Gastrocnemius medialis (tissue), 4 donors: ENCODE results near the gene TAS2R1. TPM values are rescaled to one million over a fixed set of nuclear protein-coding genes. Genes with fewer than 3 reads are reported as not detected.
A peak's percentile ranks its signal among the peaks of the same experiment; 100 is the strongest.

ENCODE experiments used
- ATAC-seq, 2 donors: fragments of 150-250 bp; one replicate each; pipeline ENCODE4 v1.9.1; 2016
- DNase-seq, 2 donors: peaks; one replicate each; pipeline ENCODE4 v3.0.0-alpha.2; 2019
- H3K27ac ChIP-seq, 4 donors: fragments of 200-600 bp; sonication (generic); 1 replicate in 1 of 4; 2 replicates in 3 of 4; pipeline ENCODE4 v1.5.1; 2016 to 2018; ENCODE audit warnings: mild to moderate bottlenecking in 2 of 4, moderate library complexity in 1 of 4
- H3K27me3 ChIP-seq, 3 donors: fragments of 200-600 bp; sonication (generic) in 2 of 3; 1 replicate in 1 of 3; 2 replicates in 2 of 3; pipeline versions ENCODE4 v1.5.1 to v1.6.0; 2016 to 2019; ENCODE audit warnings: mild to moderate bottlenecking in 1 of 3, moderate library complexity in 1 of 3
- H3K36me3 ChIP-seq, 2 donors: fragments of 200-600 bp; sonication (generic) in 1 of 2; one replicate each; pipeline ENCODE4 v1.5.1; 2017 to 2018
- H3K4me1 ChIP-seq, 2 donors: fragments of 200-600 bp; sonication (generic) in 1 of 2; one replicate each; pipeline ENCODE4 v1.5.1; 2016 to 2017; ENCODE audit warnings: mild to moderate bottlenecking in 2 of 2
- H3K4me3 ChIP-seq, 4 donors: fragments of 200-600 bp; sonication (generic) in 3 of 4; 1 replicate in 1 of 4; 2 replicates in 3 of 4; pipeline ENCODE4 v1.5.1; 2016 to 2019; ENCODE audit warnings: mild to moderate bottlenecking in 2 of 4
- H3K9me3 ChIP-seq, 3 donors: fragments of 200-600 bp; sonication (generic) in 2 of 3; 1 replicate in 1 of 3; 2 replicates in 2 of 3; pipeline ENCODE4 v1.5.1; 2016 to 2019
- CTCF ChIP-seq, 5 experiments: fragments of 450-650 bp in 3 of 5; fragments of 200-600 bp in 2 of 5; sonication (generic) in 2 of 5; IDR thresholded peaks in 4 of 5; conservative IDR thresholded peaks in 1 of 5; 1 replicate in 4 of 5; 2 replicates in 1 of 5; pipeline ENCODE4 v1.5.1; 2016 to 2019; ENCODE audit warnings: antibody characterized with exemption in 5 of 5, mild to moderate bottlenecking in 3 of 5, moderate library complexity in 3 of 5
- POLR2A ChIP-seq, 2 donors: fragments of 450-650 bp; IDR thresholded peaks; one replicate each; pipeline ENCODE4 v1.6.1; 2017; ENCODE audit warnings: antibody characterized with exemption in 2 of 2, mild to moderate bottlenecking in 2 of 2, moderate library complexity in 2 of 2
- in situ Hi-C, 4 donors: fragments of 200-750 bp; cut with MboI; loops; one replicate each; pipeline versions ENCODE4 v1.15.0 to v1.8.0; 2017; ENCODE audit warnings: low sequenced_read_pairs in 4 of 4
- intact Hi-C: fragments of 100-400 bp; cut with DNase I; formaldehyde crosslinking; loops from one replicate; pipeline ENCODE4 v1.15.1; 2023; ENCODE audit warnings: low total_unique reads
- total RNA-seq, 4 donors: library from RNA; depleted of rRNA; stranded (reverse); fragments of >200 nt; gene quantifications; one replicate each; pipeline versions ENCODE4 v1.1.0 to v1.2.3, GENCODE V29; 2016

Gene TAS2R1
- total RNA-seq, 4 donors from 2014 or later: not detected

GRCh38 chr5:9658706-9659105 is 28.6 kb upstream of the TAS2R1 start:
- DNase-seq (no peak), ATAC-seq (no peak)
- H3K4me1 ChIP-seq: no peaks in the 10 kb centered on the region
- intact Hi-C loops (no loop called here), in situ Hi-C loops (no loop called here)
- no peak overlapping the region for H3K4me3 ChIP-seq
- no peak overlapping the region for H3K27ac ChIP-seq
- H3K9me3 ChIP-seq: no peaks in the 10 kb centered on the region
- no peaks in the 10 kb centered on the region for H3K36me3 ChIP-seq
- no peaks in the 10 kb centered on the region for H3K27me3 ChIP-seq
- TF ChIP-seq POLR2A (IDR thresholded peaks at IDR 0.05): no peak
- TF ChIP-seq CTCF (IDR thresholded peaks at IDR 0.05 in 4 of 5, conservative IDR thresholded peaks at IDR 0.05 in 1 of 5): no peak

DNA sequence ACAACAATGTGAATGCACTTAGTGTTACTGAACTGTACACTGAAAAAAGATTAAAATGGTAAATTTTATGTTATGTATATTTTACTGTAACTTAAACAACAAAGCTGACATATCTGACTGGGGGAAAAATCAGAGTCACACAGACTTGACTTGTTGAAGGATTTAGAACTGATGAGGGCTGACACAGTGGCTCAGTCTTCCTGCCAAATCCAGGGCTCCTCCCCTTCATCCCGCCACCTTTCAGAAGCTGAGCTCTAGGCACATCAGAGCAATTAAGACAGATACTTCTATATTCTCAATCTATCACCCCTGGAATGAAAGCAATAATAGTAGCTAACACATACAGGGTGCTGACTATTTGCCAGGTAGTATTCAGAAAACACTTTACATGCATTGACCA is 27.7 kb upstream of the TAS2R1 start:
- intact Hi-C loops: no loop called here
- in situ Hi-C loops: no loop called here
- Histone ChIP-seq H3K4me1 (no peaks in the 10 kb centered on the region), H3K27me3 (no peaks in the 10 kb centered on the region), H3K36me3 (no peaks in the 10 kb centered on the region), H3K27ac (no peak overlapping the region), H3K9me3 (no peaks in the 10 kb centered on the region), H3K4me3 (no peak overlapping the region)
- TF ChIP-seq POLR2A (IDR thresholded peaks at IDR 0.05) (no peak), CTCF (IDR thresholded peaks at IDR 0.05 in 4 of 5, conservative IDR thresholded peaks at IDR 0.05 in 1 of 5) (no peak)
- DNase-seq (no peak), ATAC-seq (no peak)

- in situ Hi-C loops (no loop called here), intact Hi-C loops (no loop called here)
- no peaks in the 10 kb centered on the region for H3K27me3 ChIP-seq
- ATAC-seq: no peak
- H3K27ac ChIP-seq: no peak overlapping the region
- DNase-seq: no peak
- no peaks in the 10 kb centered on the region for H3K36me3 ChIP-seq
- H3K9me3 ChIP-seq: no peaks in the 10 kb centered on the region
- TF ChIP-seq CTCF (IDR thresholded peaks at IDR 0.05 in 4 of 5, conservative IDR thresholded peaks at IDR 0.05 in 1 of 5) (no peak), POLR2A (IDR thresholded peaks at IDR 0.05) (no peak)
- H3K4me3 ChIP-seq: no peak overlapping the region
- no peaks in the 10 kb centered on the region for H3K4me1 ChIP-seq
Measured at GRCh38 chr5:9655641-9656040, 25.5 kb upstream of the TAS2R1 start.

GRCh38 chr5:9654886-9655285 is 24.7 kb upstream of the TAS2R1 start:
- Histone ChIP-seq H3K36me3 (no peaks in the 10 kb centered on the region), H3K9me3 (no peaks in the 10 kb centered on the region), H3K27ac (no peak overlapping the region), H3K27me3 (no peaks in the 10 kb centered on the region), H3K4me3 (no peak overlapping the region), H3K4me1 (no peaks in the 10 kb centered on the region)
- DNase-seq (no peak), ATAC-seq (no peak)
- no peak for TF ChIP-seq CTCF (IDR thresholded peaks at IDR 0.05 in 4 of 5, conservative IDR thresholded peaks at IDR 0.05 in 1 of 5)
- TF ChIP-seq POLR2A (IDR thresholded peaks at IDR 0.05): no peak
- intact Hi-C loops: no loop called here
- in situ Hi-C loops: no loop called here

- H3K4me3 ChIP-seq: no peak overlapping the region
- DNase-seq (peak in 1 of 2 donors; percentile 13), ATAC-seq (peak; percentile 39 to 70)
- no peaks in the 10 kb centered on the region for H3K27me3 ChIP-seq
- no peak for TF ChIP-seq CTCF (IDR thresholded peaks at IDR 0.05 in 4 of 5, conservative IDR thresholded peaks at IDR 0.05 in 1 of 5)
- TF ChIP-seq POLR2A (IDR thresholded peaks at IDR 0.05): no peak
- in situ Hi-C loops (no loop called here), intact Hi-C loops (no loop called here)
- no peaks in the 10 kb centered on the region for H3K4me1 ChIP-seq
- no peaks in the 10 kb centered on the region for H3K9me3 ChIP-seq
- no peaks in the 10 kb centered on the region for H3K36me3 ChIP-seq
- no peak overlapping the region for H3K27ac ChIP-seq
Measured at GRCh38 chr5:9653811-9654210, 23.7 kb upstream of the TAS2R1 start.
